Upper lobe of right lung (tissue), 1 donor: ENCODE data around the gene CD93. TPM values are rescaled to one million over a fixed set of nuclear protein-coding genes. Genes with fewer than 3 reads are reported as not detected.

Experiments
- ATAC-seq: fragments of 200-7000 bp; cut with Tn5 transposase; one replicate; pipeline ENCODE4 v1.9.1; 2020; ENCODE audit warnings: mild to moderate bottlenecking, moderate library complexity
- DNase-seq: peaks from one replicate; pipeline ENCODE4 v3.0.0-alpha.2; 2020
- H3K27ac ChIP-seq: fragments of 200-600 bp; one replicate; pipeline ENCODE4 v1.8.0; 2022
- H3K27me3 ChIP-seq: fragments of 200-600 bp; one replicate; pipeline ENCODE4 v1.8.0; 2022; ENCODE audit warnings: mild to moderate bottlenecking
- H3K36me3 ChIP-seq: fragments of 200-600 bp; one replicate; pipeline ENCODE4 v1.8.0; 2022
- H3K4me1 ChIP-seq: fragments of 200-600 bp; one replicate; pipeline ENCODE4 v1.8.0; 2022
- H3K4me3 ChIP-seq: fragments of 200-600 bp; one replicate; pipeline ENCODE4 v1.8.0; 2022; ENCODE audit warnings: mild to moderate bottlenecking
- H3K9me3 ChIP-seq: fragments of 200-600 bp; one replicate; pipeline ENCODE4 v1.8.0; 2022
- intact Hi-C: fragments of 100-400 bp; cut with DNase I; formaldehyde crosslinking; loops from one replicate; pipeline ENCODE4 v1.11.0; 2022
- total RNA-seq: library from RNA; stranded (reverse); fragmentation: NEBNext Ultra II Directional; extraction: Animal tissue kit (Norgen Biotek cat#: 25700); gene quantifications from one replicate; pipeline ENCODE4 v1.2.1, GENCODE V29; 2021
- TF ChIP-seq, protein P1 (sequence below): fragments of 200-600 bp; IDR thresholded peaks from one replicate; pipeline ENCODE4 v1.8.0; 2022; ENCODE audit warnings: antibody characterized with exemption
- donor health status: DM: no; HTN: yes; CAD: no; lungs with severe emphysema.

CD93 gene
- total RNA-seq, 1 donor from 2014 or later = 160 TPM

DNA sequence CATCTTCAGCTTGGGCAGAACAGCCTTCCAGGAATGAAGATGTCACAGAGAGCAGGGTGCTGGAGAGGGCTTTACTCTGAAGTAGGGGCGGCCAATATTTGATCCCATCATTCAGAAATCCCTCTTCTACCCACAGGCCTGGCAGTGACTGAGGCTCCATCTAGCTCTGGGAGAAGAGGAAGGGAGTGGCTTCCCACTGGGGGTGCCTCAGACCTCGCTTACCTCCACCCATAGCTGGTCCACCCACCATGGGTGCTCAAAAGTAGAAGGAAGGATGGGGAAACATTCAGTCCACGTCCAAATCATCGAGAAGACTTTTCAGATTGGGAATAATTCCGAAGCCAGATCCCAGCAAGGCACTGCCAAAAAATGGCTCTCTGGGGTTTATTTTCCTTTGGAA lies 24.9 kb downstream of the CD93 start:
- H3K27ac ChIP-seq = peak overlapping the region; percentile 32
- no peak for DNase-seq

DNA sequence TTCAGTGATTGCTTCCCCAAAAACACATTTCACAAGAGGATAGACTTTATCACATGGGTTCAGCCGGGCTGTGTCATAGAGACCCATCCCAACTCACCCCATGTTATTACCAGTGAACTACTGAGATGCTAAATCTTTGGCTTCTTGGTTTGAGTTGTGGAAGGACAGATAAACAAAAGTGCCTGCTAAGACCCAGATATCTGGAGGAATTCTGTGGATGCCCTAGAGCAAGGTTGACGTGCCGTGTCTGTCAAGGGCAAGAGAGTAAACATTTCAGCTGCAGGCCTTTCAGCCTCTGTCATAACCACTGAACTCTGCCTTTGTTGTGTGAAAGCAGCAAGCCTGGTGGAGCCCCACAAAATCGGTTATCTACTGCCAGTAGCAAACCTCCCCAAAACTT lies 25.5 kb downstream of the CD93 start:
- TF ChIP-seq, protein P1, sequence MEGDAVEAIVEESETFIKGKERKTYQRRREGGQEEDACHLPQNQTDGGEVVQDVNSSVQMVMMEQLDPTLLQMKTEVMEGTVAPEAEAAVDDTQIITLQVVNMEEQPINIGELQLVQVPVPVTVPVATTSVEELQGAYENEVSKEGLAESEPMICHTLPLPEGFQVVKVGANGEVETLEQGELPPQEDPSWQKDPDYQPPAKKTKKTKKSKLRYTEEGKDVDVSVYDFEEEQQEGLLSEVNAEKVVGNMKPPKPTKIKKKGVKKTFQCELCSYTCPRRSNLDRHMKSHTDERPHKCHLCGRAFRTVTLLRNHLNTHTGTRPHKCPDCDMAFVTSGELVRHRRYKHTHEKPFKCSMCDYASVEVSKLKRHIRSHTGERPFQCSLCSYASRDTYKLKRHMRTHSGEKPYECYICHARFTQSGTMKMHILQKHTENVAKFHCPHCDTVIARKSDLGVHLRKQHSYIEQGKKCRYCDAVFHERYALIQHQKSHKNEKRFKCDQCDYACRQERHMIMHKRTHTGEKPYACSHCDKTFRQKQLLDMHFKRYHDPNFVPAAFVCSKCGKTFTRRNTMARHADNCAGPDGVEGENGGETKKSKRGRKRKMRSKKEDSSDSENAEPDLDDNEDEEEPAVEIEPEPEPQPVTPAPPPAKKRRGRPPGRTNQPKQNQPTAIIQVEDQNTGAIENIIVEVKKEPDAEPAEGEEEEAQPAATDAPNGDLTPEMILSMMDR = no peak
- no peak overlapping the region for H3K4me3 ChIP-seq
- H3K27me3 ChIP-seq = no peaks in the 10 kb centered on the region
- H3K36me3 ChIP-seq = no peaks in the 10 kb centered on the region
- H3K27ac ChIP-seq = no peak overlapping the region
- no peak for ATAC-seq
- intact Hi-C loops = no loop called here
- no peak for DNase-seq
- H3K9me3 ChIP-seq = no peaks in the 10 kb centered on the region
- H3K4me1 ChIP-seq = peaks cover 38% of the 10 kb centered on the region

More for the DNA sequence above, 24.9 kb downstream of the CD93 start:
- H3K4me3 ChIP-seq = no peak overlapping the region
- H3K9me3 ChIP-seq = no peaks in the 10 kb centered on the region
- TF ChIP-seq, protein P1 = no peak
- peak; percentile 11 for ATAC-seq
- H3K4me1 ChIP-seq = peaks cover 38% of the 10 kb centered on the region
- intact Hi-C loops = no loop called here
- H3K36me3 ChIP-seq = no peaks in the 10 kb centered on the region
- no peaks in the 10 kb centered on the region for H3K27me3 ChIP-seq

DNA sequence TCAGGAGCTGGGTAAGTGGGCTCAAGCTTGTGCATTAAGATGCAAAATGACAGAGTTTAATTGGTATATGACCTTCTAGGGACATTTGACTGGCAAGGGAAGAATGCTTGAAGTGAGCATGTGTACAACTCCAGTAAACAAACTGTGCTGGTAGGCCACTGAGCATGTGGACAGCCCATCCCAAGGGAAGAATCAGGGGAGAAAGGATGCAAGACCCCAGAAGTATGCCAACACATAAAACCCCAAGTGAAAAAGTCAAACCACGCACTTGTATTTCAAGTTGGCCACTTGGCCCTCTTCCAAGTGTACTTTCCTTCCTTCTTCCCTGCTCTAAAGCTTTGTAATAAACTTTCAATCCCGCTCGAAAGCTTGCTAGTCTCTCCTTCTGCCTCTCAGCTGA lies 26.3 kb downstream of the CD93 start:
- Histone ChIP-seq H3K27ac (no peak overlapping the region), H3K4me3 (no peak overlapping the region), H3K4me1 (peaks cover 38% of the 10 kb centered on the region), H3K36me3 (no peaks in the 10 kb centered on the region), H3K9me3 (no peaks in the 10 kb centered on the region), H3K27me3 (no peaks in the 10 kb centered on the region)
- TF ChIP-seq, protein P1 = no peak
- DNase-seq (no peak), ATAC-seq (no peak)
- intact Hi-C loops = no loop called here

DNA sequence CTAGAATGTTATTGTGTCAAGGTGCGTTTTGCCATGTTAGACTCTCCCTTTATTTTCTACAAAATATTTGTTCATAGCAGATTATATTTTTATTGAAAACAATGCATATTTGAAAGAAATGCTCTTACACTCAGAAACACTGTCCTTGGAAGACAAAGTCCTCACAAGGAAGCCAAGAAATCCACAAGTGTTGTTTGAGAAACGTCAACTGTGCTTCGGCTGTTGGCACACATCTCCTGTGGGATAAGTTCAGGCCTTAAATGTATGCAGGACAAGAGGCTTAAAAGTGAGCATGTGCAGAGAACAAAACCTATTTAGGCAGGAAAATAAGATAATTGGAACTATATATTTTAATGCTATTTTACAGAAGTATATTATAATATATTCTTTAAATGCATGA lies 27.1 kb downstream of the CD93 start:
- ATAC-seq (no peak), DNase-seq (no peak)
- intact Hi-C loops = no loop called here
- no peak overlapping the region for H3K27ac ChIP-seq
- H3K4me1 ChIP-seq = peaks cover 38% of the 10 kb centered on the region
- H3K9me3 ChIP-seq = no peaks in the 10 kb centered on the region
- TF ChIP-seq, protein P1 = no peak
- no peaks in the 10 kb centered on the region for H3K27me3 ChIP-seq
- H3K36me3 ChIP-seq = no peaks in the 10 kb centered on the region
- no peak overlapping the region for H3K4me3 ChIP-seq

DNA sequence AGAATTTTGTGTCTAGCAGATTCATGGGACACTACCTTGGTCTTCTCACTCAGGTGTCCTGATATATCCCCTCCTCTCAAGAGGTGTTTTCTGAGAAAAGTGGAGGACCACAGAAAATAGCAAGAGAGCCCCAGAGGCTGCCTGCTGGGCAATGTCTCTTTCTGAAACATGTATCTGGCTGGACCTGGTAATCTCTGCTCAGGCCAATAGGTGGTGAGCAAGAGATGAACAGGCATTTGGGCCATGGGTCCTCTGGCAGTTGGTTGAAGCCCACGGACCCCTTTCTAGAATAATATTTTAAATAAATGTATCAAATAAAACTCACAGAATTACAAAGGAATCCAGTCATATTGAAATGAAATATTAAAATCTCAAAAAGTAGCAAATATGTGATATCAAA lies 27.9 kb downstream of the CD93 start:
- intact Hi-C loops = no loop called here
- no peaks in the 10 kb centered on the region for H3K27me3 ChIP-seq
- no peak for DNase-seq
- no peak for ATAC-seq
- H3K27ac ChIP-seq = no peak overlapping the region
- H3K9me3 ChIP-seq = no peaks in the 10 kb centered on the region
- H3K4me3 ChIP-seq = no peak overlapping the region
- no peaks in the 10 kb centered on the region for H3K36me3 ChIP-seq
- TF ChIP-seq, protein P1 = no peak
- H3K4me1 ChIP-seq = peaks cover 38% of the 10 kb centered on the region

DNA sequence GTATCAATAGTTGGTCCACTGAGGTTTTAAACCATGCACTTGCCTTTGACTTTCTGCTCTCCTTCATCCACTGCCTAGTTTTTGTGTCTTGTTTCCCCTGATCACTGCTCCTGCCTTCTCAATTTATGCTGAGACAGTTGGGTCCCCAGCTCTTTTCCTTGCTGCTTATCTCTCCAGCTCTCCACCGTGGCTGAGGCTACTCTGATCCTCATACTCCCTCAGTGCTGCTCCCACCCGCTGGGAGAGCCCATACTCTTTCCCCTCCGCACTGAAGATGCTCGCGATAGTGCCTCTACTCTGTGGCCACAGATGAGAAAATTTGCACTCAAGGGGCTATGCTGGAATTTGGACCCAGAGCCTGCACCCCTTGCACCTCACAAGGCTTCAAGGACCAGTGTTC lies 33.2 kb downstream of the CD93 start:
- no peak for ATAC-seq
- TF ChIP-seq, protein P1 = no peak
- Histone ChIP-seq H3K4me3 (no peak overlapping the region), H3K27ac (no peak overlapping the region), H3K36me3 (no peaks in the 10 kb centered on the region), H3K4me1 (peaks cover 14% of the 10 kb centered on the region), H3K27me3 (peaks cover 18% of the 10 kb centered on the region), H3K9me3 (no peaks in the 10 kb centered on the region)
- no peak for DNase-seq
- intact Hi-C loops = no loop called here
